Naive thymus-derived CD4-positive, alpha-beta T cell (primary cell): ENCODE data around the gene SSTR3. TPM values are rescaled to one million over a fixed set of nuclear protein-coding genes. Genes with fewer than 3 reads are reported as not detected.

ENCODE experiments used
- ATAC-seq: fragments of 150-1000 bp; cut with Tn5 transposase; 2 replicates; pipeline ENCODE4 v1.10.0; 2021; ENCODE audit warnings: mild to moderate bottlenecking, moderate library complexity
- CTCF ChIA-PET: fragments of 350-600 bp; sonication (Branson Sonifier 250); formaldehyde crosslinking; loops from one replicate; lab custom pipeline; 2021; ENCODE audit warnings: antibody characterized with exemption; lab: Charles Lee
- POLR2A ChIA-PET: fragments of 350-600 bp; sonication (Branson Sonifier 250); formaldehyde crosslinking; loops from one replicate; lab custom pipeline; 2021; ENCODE audit warnings: antibody characterized with exemption, inconsistent platforms; lab: Charles Lee
- DNase-seq, 9 donors: peaks; one replicate each; pipeline versions ENCODE4 v3.0.0 to v3.0.0-alpha.2; 2020 to 2022; ENCODE audit warnings: mixed read lengths in 1 of 9
- H3K27ac ChIP-seq: one replicate; pipeline ENCODE4 v1.7.0; 2013; ENCODE audit warnings: mild to moderate bottlenecking, low read depth, low read length, moderate library complexity
- H3K27me3 ChIP-seq, 2 donors: one replicate each; pipeline ENCODE4 v1.7.0; 2013; ENCODE audit warnings: low read length in 2 of 2, mild to moderate bottlenecking in 2 of 2, moderate library complexity in 2 of 2; ENCODE audit not compliant: control insufficient read depth in 2 of 2, insufficient read depth in 2 of 2
- H3K36me3 ChIP-seq, 3 experiments: 1 replicate in 2 of 3; 2 replicates in 1 of 3; pipeline ENCODE4 v1.7.0; 2013; ENCODE audit warnings: low read length in 3 of 3, mild to moderate bottlenecking in 3 of 3, moderate library complexity in 1 of 3; ENCODE audit not compliant: insufficient read depth in 3 of 3, control insufficient read depth in 2 of 3
- H3K4me1 ChIP-seq, 2 donors: one replicate each; pipeline ENCODE4 v1.7.0; 2013; ENCODE audit warnings: low read length in 2 of 2, mild to moderate bottlenecking in 2 of 2, moderate library complexity in 1 of 2; ENCODE audit not compliant: control insufficient read depth in 2 of 2, insufficient read depth in 2 of 2
- H3K4me3 ChIP-seq: 2 replicates; pipeline ENCODE4 v1.7.0; 2013; ENCODE audit warnings: mild to moderate bottlenecking, low read length
- H3K9me3 ChIP-seq, 3 experiments: 1 replicate in 2 of 3; 2 replicates in 1 of 3; pipeline ENCODE4 v1.7.0; 2013; ENCODE audit warnings: low read length in 3 of 3; ENCODE audit not compliant: control insufficient read depth in 2 of 3
- H3K27ac Mint-ChIP-seq, 9 donors: one replicate each; pipeline ENCODE4 v1.8.0; 2020 to 2022; ENCODE audit warnings: mixed read lengths in 9 of 9, mild to moderate bottlenecking in 8 of 9, moderate library complexity in 5 of 9, inconsistent platforms in 2 of 9
- H3K27me3 Mint-ChIP-seq, 5 donors: one replicate each; pipeline ENCODE4 v1.8.0; 2021 to 2022; ENCODE audit warnings: mixed read lengths in 5 of 5, mild to moderate bottlenecking in 1 of 5
- H3K36me3 Mint-ChIP-seq, 5 donors: one replicate each; pipeline ENCODE4 v1.8.0; 2020 to 2022; ENCODE audit warnings: mixed read lengths in 5 of 5, mild to moderate bottlenecking in 3 of 5, inconsistent platforms in 1 of 5
- H3K4me1 Mint-ChIP-seq, 7 donors: one replicate each; pipeline ENCODE4 v1.8.0; 2020 to 2022; ENCODE audit warnings: mixed read lengths in 7 of 7, mild to moderate bottlenecking in 3 of 7, inconsistent platforms in 1 of 7
- H3K4me3 Mint-ChIP-seq, 10 donors: one replicate each; pipeline ENCODE4 v1.8.0; 2020 to 2022; ENCODE audit warnings: mild to moderate bottlenecking in 10 of 10, mixed read lengths in 10 of 10, moderate library complexity in 6 of 10, inconsistent platforms in 2 of 10
- H3K9me3 Mint-ChIP-seq, 11 donors: one replicate each; pipeline ENCODE4 v1.8.0; 2020 to 2022; ENCODE audit warnings: mixed read lengths in 11 of 11, mild to moderate bottlenecking in 4 of 11, inconsistent platforms in 1 of 11, moderate library complexity in 1 of 11
- intact Hi-C, 2 donors: fragments of 100-400 bp; cut with micrococcal nuclease; formaldehyde crosslinking; loops; one replicate each; pipeline ENCODE4 v1.15.1; 2023
- polyA plus RNA-seq, 2 donors: library from polyadenylated mRNA; unstranded; fragments of 300-500 nt; fragmentation: Illumina TruSeq; gene quantifications; one replicate each; pipeline ENCODE4 v1.2.3, GENCODE V29; 2021
- total RNA-seq, 6 experiments: library from RNA in 5 of 6; stranded (reverse) in 5 of 6; gene quantifications; 1 replicate in 5 of 6; 2 replicates in 1 of 6; pipeline ENCODE4 v1.2.3 and lab custom pipeline; 2021 to 2026

SSTR3 gene
- total and polyA plus RNA-seq, 7 experiments from 2014 or later = 3.9 to 30.4 (median 6.4) TPM

- intact Hi-C loops = loop anchor here (1.0 to 5.0 kb wide), 9 partner anchors 16 to 384 kb away; no protein-coding TSS in a partner anchor
- Mint-ChIP-seq H3K36me3 (peaks cover 0 to 24% (median 0%) of the 10 kb centered on the region in 5 donors), H3K27ac (peak overlapping the region; percentile 67 to 93 (median 87)), H3K4me3 (peak overlapping the region; percentile 60 to 87 (median 76)), H3K27me3 (no peaks in the 10 kb centered on the region), H3K4me1 (peaks cover 50 to 86% (median 68%) of the 10 kb centered on the region in 7 donors), H3K9me3 (peaks cover 0 to 5% (median 0%) of the 10 kb centered on the region in 11 donors)
- H3K27ac ChIP-seq = peak overlapping the region; percentile 53
- H3K9me3 ChIP-seq = no peaks in the 10 kb centered on the region
- peak overlapping the region; percentile 43 for H3K4me3 ChIP-seq
- ATAC-seq = peak; percentile 8
- H3K4me1 ChIP-seq = peaks cover 66 to 95% of the 10 kb centered on the region in 2 donors
- no peak for DNase-seq
- H3K36me3 ChIP-seq = no peaks in the 10 kb centered on the region
- POLR2A ChIA-PET = interaction anchor here (0.7 to 2.8 kb wide), 10 partner anchors 10 to 94 kb away, joined by 3 to 15 read pairs (median 4); partner anchors contain the start of gene IL2RB
- no peaks in the 10 kb centered on the region for H3K27me3 ChIP-seq
- CTCF ChIA-PET = interaction anchor here (0.7 to 3.9 kb wide), 14 partner anchors 13 to 184 kb away, joined by 3 to 20 read pairs (median 4); partner anchors contain the start of genes C1QTNF6 and IL2RB
These were observed 46.2 kb downstream of the SSTR3 start for GRCh38 chr22:37165940-37166674.

- no peak for DNase-seq
- intact Hi-C loops = loop anchor here in 1 of 2 donors (5.0 kb wide), 1 partner anchor 292 kb away; no protein-coding TSS in a partner anchor
- Histone ChIP-seq H3K36me3 (no peaks in the 10 kb centered on the region), H3K27ac (no peak overlapping the region), H3K4me3 (no peak overlapping the region), H3K4me1 (peaks cover 60 to 90% of the 10 kb centered on the region in 2 donors), H3K27me3 (no peaks in the 10 kb centered on the region), H3K9me3 (no peaks in the 10 kb centered on the region)
- no peak for ATAC-seq
- ChIA-PET POLR2A (interaction anchor here (0.7 to 2.8 kb wide), 5 partner anchors 9 to 42 kb away, joined by 3 to 15 read pairs (median 4); no protein-coding TSS in a partner anchor), CTCF (interaction anchor here (1.1 to 3.9 kb wide), 10 partner anchors 15 to 185 kb away, joined by 3 to 20 read pairs (median 5); partner anchors contain the start of gene C1QTNF6)
- H3K4me3 Mint-ChIP-seq = peak overlapping the region in 3 of 10 donors; percentile 14 to 63 (median 49)
- H3K27ac Mint-ChIP-seq = peak overlapping the region in 6 of 9 donors; percentile 21 to 98 (median 74)
- H3K27me3 Mint-ChIP-seq = no peaks in the 10 kb centered on the region
- peaks cover 40 to 91% (median 60%) of the 10 kb centered on the region in 7 donors for H3K4me1 Mint-ChIP-seq
- peaks cover 0 to 5% (median 0%) of the 10 kb centered on the region in 11 donors for H3K9me3 Mint-ChIP-seq
- peaks cover 0 to 26% (median 0%) of the 10 kb centered on the region in 5 donors for H3K36me3 Mint-ChIP-seq
These were observed 47.2 kb downstream of the SSTR3 start for GRCh38 chr22:37165066-37165465.

GRCh38 chr22:37164505-37164887, 47.8 kb downstream of the SSTR3 start:
- ATAC-seq (no peak), DNase-seq (no peak)
- Histone ChIP-seq H3K4me1 (peaks cover 54 to 84% of the 10 kb centered on the region in 2 donors), H3K27ac (no peak overlapping the region), H3K4me3 (no peak overlapping the region), H3K36me3 (no peaks in the 10 kb centered on the region), H3K9me3 (no peaks in the 10 kb centered on the region), H3K27me3 (no peaks in the 10 kb centered on the region)
- intact Hi-C loops = no loop called here
- CTCF ChIA-PET = interaction anchor here (1.2 to 3.9 kb wide), 4 partner anchors 23 to 96 kb away, joined by 6 to 20 read pairs (median 12); partner anchors contain the start of gene C1QTNF6
- Mint-ChIP-seq H3K9me3 (peaks cover 0 to under 1% (median 0%) of the 10 kb centered on the region in 11 donors), H3K4me3 (peak overlapping the region in 2 of 10 donors; percentile 60 to 72), H3K27ac (peak overlapping the region in 5 of 9 donors; percentile 36 to 98 (median 91)), H3K27me3 (no peaks in the 10 kb centered on the region), H3K4me1 (peaks cover 35 to 91% (median 54%) of the 10 kb centered on the region in 7 donors), H3K36me3 (peaks cover 0 to 20% (median 0%) of the 10 kb centered on the region in 5 donors)
- POLR2A ChIA-PET = interaction anchor here (0.8 to 4.3 kb wide), 4 partner anchors 11 to 42 kb away, joined by 3 to 28 read pairs (median 10); partner anchors contain the start of gene IL2RB

DNA sequence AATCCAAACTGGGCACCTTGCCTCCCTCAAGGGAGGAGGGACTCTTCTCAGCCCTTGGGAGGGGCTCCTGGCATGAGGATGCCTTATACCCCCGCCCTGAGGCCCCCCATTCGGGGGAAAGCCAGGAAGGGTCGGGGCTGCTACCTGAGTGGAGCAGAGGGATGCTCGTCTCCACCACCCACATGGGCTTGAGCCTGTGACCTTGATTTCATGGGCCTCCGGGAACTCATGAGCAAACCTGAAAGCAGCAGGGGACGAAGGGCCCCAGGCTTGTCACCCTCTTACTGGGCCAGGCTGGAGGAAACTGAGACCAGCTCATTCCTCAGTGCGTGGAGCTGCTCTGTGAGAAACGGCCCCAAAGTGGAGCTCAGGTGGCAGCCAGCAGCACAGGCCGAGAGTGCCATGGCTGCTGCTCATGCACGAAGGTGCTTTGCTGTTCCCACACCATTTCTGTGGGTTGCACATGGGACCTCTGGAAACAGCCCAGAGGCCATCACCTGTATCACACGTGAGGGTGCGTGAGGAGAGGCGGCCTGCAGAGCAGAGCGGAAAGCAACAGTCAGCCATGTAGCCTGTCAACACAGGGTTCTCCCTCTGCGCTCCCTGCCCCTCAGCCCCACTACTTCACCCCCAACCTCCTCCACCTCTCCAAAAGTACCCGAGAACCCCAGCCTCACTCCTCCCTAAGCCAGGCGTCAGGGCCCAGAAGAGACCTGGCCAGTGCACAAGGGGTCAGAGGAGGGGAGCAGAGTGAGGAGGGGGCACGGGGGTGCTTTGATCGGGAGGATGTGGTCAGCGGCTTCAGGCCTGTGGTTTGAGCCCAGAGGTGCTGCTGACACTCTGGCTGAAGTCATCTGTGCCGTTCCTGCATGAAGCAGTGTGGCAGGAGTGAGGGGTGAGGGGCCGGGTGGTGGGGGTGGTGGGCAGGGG, 48.4 kb downstream of the SSTR3 start:
- Histone ChIP-seq H3K9me3 (no peaks in the 10 kb centered on the region), H3K4me3 (no peak overlapping the region), H3K27me3 (no peaks in the 10 kb centered on the region), H3K36me3 (no peaks in the 10 kb centered on the region), H3K4me1 (peaks cover 53 to 77% of the 10 kb centered on the region in 2 donors), H3K27ac (no peak overlapping the region)
- Mint-ChIP-seq H3K4me1 (peaks cover 34 to 93% (median 51%) of the 10 kb centered on the region in 7 donors), H3K4me3 (peak overlapping the region in 2 of 10 donors; percentile 25 to 58), H3K27me3 (no peaks in the 10 kb centered on the region), H3K36me3 (peaks cover 0 to 16% (median 0%) of the 10 kb centered on the region in 5 donors), H3K27ac (peak overlapping the region in 6 of 9 donors; percentile 8 to 98 (median 52)), H3K9me3 (no peaks in the 10 kb centered on the region)
- POLR2A ChIA-PET = interaction anchor here (0.7 to 4.3 kb wide), 9 partner anchors 10 to 78 kb away, joined by 3 to 28 read pairs (median 4); partner anchors contain the start of gene IL2RB
- DNase-seq (peak in 1 of 9 donors; percentile 72), ATAC-seq (peak; percentile 16)
- CTCF ChIA-PET = interaction anchor here (1.0 to 3.1 kb wide), 4 partner anchors 14 to 97 kb away, joined by 4 to 20 read pairs (median 12); partner anchors contain the start of gene IL2RB
- intact Hi-C loops = no loop called here

DNA sequence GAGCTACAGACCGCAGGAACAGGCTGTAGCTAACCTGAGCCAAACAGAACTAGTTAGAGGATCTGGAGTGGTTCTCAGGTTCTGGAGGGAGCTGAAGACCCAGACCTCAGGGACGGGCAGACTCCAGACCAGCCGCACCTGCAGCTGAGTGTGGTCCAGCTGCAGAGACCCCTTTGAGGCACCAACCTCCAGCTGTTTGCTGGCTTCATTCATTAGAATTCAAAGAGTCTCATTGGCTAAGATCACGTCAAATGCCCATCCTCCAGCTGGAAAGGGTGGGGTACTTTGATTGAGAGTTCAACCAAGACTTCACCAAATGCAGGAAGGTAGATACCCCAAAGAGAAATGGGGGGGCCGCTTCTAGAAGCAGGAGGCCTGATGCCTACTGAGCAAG, 49.2 kb downstream of the SSTR3 start:
- Mint-ChIP-seq H3K36me3 (peaks cover 0 to 12% (median 0%) of the 10 kb centered on the region in 5 donors), H3K27me3 (no peaks in the 10 kb centered on the region), H3K9me3 (no peaks in the 10 kb centered on the region), H3K4me1 (peaks cover 30 to 91% (median 45%) of the 10 kb centered on the region in 7 donors), H3K27ac (peak overlapping the region in 7 of 9 donors; percentile 82 to 98 (median 91)), H3K4me3 (peak overlapping the region in 8 of 10 donors; percentile 30 to 74 (median 59))
- Histone ChIP-seq H3K4me1 (peaks cover 49 to 70% of the 10 kb centered on the region in 2 donors), H3K36me3 (no peaks in the 10 kb centered on the region), H3K27ac (no peak overlapping the region), H3K27me3 (no peaks in the 10 kb centered on the region), H3K4me3 (peak overlapping the region; percentile 31), H3K9me3 (no peaks in the 10 kb centered on the region)
- CTCF ChIA-PET = interaction anchor here (1.0 to 3.1 kb wide), 6 partner anchors 13 to 97 kb away, joined by 4 to 20 read pairs (median 8); partner anchors contain the start of gene IL2RB
- POLR2A ChIA-PET = interaction anchor here (0.7 to 4.3 kb wide), 8 partner anchors 11 to 79 kb away, joined by 3 to 28 read pairs (median 5); partner anchors contain the start of gene IL2RB
- no peak for ATAC-seq
- DNase-seq = no peak
- intact Hi-C loops = no loop called here
